HepG2 (cell line): ENCODE measurements around the gene TPGS1. TPM values are rescaled to one million over a fixed set of nuclear protein-coding genes. Genes with fewer than 3 reads are reported as not detected.

Experiments used
- ATF7 ChIP-seq, 2 experiments: fragments of 450-650 bp in 1 of 2; sonication (generic) in 1 of 2; formaldehyde crosslinking in 1 of 2; IDR thresholded peaks; 2 replicates each; pipeline versions ENCODE4 v1.4.0 to v1.6.1; 2016 to 2020; ENCODE audit warnings: antibody characterized with exemption in 1 of 2, mild to moderate bottlenecking in 1 of 2, missing genetic modification reagents in 1 of 2
- BRD4 ChIP-seq: sonication (generic); formaldehyde crosslinking; IDR thresholded peaks from 2 replicates; pipeline ENCODE4 v1.4.0; 2020; ENCODE audit warnings: missing genetic modification reagents
- CBFB ChIP-seq: sonication (generic); formaldehyde crosslinking; IDR thresholded peaks from 2 replicates; pipeline ENCODE4 v1.4.0; 2020; ENCODE audit warnings: missing genetic modification reagents
- HOXA3 ChIP-seq: sonication (generic); formaldehyde crosslinking; IDR thresholded peaks from 2 replicates; pipeline ENCODE4 v1.5.0; 2020; ENCODE audit warnings: missing genetic modification reagents
- IKZF1 ChIP-seq: fragments of 450-650 bp; IDR thresholded peaks from 2 replicates; pipeline ENCODE4 v1.7.1; 2016
- MEIS1 ChIP-seq: sonication (generic); formaldehyde crosslinking; IDR thresholded peaks from 2 replicates; pipeline ENCODE4 v1.9.0; 2021; ENCODE audit warnings: mild to moderate bottlenecking, missing genetic modification reagents, moderate library complexity, borderline replicate concordance
- NFIC ChIP-seq: IDR thresholded peaks from 2 replicates; pipeline ENCODE4 v1.6.1; 2012; ENCODE audit warnings: mild to moderate bottlenecking, low read length, inconsistent platforms
- PHF21A ChIP-seq: sonication (generic); formaldehyde crosslinking; IDR thresholded peaks from 2 replicates; pipeline ENCODE4 v1.5.0; 2020; ENCODE audit warnings: mild to moderate bottlenecking, missing genetic modification reagents
- RFX5 ChIP-seq: IDR thresholded peaks from 2 replicates; pipeline ENCODE4 v1.6.1; 2011; ENCODE audit warnings: low read depth, low read length, improper control_type of control experiment
- SNAPC2 ChIP-seq: sonication (generic); formaldehyde crosslinking; IDR thresholded peaks from 2 replicates; pipeline ENCODE4 v1.8.1; 2022; ENCODE audit warnings: mild to moderate bottlenecking, missing genetic modification reagents
- TP53 ChIP-seq: sonication (generic); formaldehyde crosslinking; conservative IDR thresholded peaks from 2 replicates; pipeline ENCODE4 v1.4.0; 2020; ENCODE audit warnings: missing genetic modification reagents
- ZEB1 ChIP-seq: IDR thresholded peaks from 2 replicates; pipeline ENCODE4 v1.6.1; 2012; ENCODE audit warnings: mild to moderate bottlenecking, low read depth, inconsistent platforms; ENCODE audit not compliant: insufficient replicate concordance
- ZFP62 ChIP-seq: sonication (generic); formaldehyde crosslinking; IDR thresholded peaks from 2 replicates; pipeline ENCODE4 v1.4.0; 2020; ENCODE audit warnings: missing genetic modification reagents
- ZMYM4 ChIP-seq: sonication (generic); formaldehyde crosslinking; IDR thresholded peaks from 2 replicates; pipeline ENCODE4 v1.8.1; 2023; ENCODE audit warnings: mild to moderate bottlenecking, missing genetic modification reagents
- ZNF160 ChIP-seq: sonication (generic); formaldehyde crosslinking; IDR thresholded peaks from 2 replicates; pipeline ENCODE4 v1.8.0; 2022; ENCODE audit warnings: mild to moderate bottlenecking, inconsistent platforms, missing genetic modification reagents
- ZNF225 ChIP-seq: sonication (generic); formaldehyde crosslinking; IDR thresholded peaks from 2 replicates; pipeline ENCODE4 v1.4.0; 2020; ENCODE audit warnings: mild to moderate bottlenecking, missing genetic modification reagents
- ZNF33A ChIP-seq: sonication (generic); formaldehyde crosslinking; IDR thresholded peaks from 2 replicates; pipeline ENCODE4 v1.5.1; 2020; ENCODE audit warnings: missing genetic modification reagents, mild to moderate bottlenecking, moderate library complexity, borderline replicate concordance
- ZNF460 ChIP-seq: sonication (generic); formaldehyde crosslinking; IDR thresholded peaks from 2 replicates; pipeline ENCODE4 v1.5.1; 2020; ENCODE audit warnings: missing genetic modification reagents, mild to moderate bottlenecking, borderline replicate concordance
- ZNF629 ChIP-seq: sonication (generic); formaldehyde crosslinking; conservative IDR thresholded peaks from 2 replicates; pipeline ENCODE4 v1.5.0; 2020; ENCODE audit warnings: missing genetic modification reagents
- ZNF660 ChIP-seq: sonication (generic); formaldehyde crosslinking; IDR thresholded peaks from 2 replicates; pipeline ENCODE4 v1.5.1; 2020; ENCODE audit warnings: mild to moderate bottlenecking, low read depth, missing genetic modification reagents, borderline replicate concordance
- polyA plus RNA-seq, 8 experiments: library from polyadenylated mRNA; depleted of rRNA in 3 of 8; stranded (reverse) in 7 of 8; unstranded in 1 of 8; fragments of >200 nt; fragmentation: Illumina TruSeq in 4 of 8; extraction: Trizol in 4 of 8; gene quantifications; 2 replicates each; pipeline versions ENCODE4 v1.2.1 to v1.2.3, GENCODE V29; 2011 to 2016; ENCODE audit warnings: low read depth in 4 of 8, missing spikeins in 1 of 8, mixed read lengths in 1 of 8; ENCODE audit not compliant: insufficient read depth in 1 of 8
- total RNA-seq, 5 experiments: library from RNA; depleted of rRNA; stranded (reverse); fragments of >200 nt; fragmentation: Illumina TruSeq; extraction: Trizol; gene quantifications; 2 replicates each; pipeline ENCODE4 v1.2.3, GENCODE V29; 2016; ENCODE audit warnings: low read depth in 1 of 5
- TF ChIP-seq, protein P1 (sequence below): sonication (generic); formaldehyde crosslinking; IDR thresholded peaks from 2 replicates; pipeline ENCODE4 v1.4.0; 2020; ENCODE audit warnings: missing genetic modification reagents
- TF ChIP-seq, protein P2 (sequence below): sonication (generic); formaldehyde crosslinking; IDR thresholded peaks from 2 replicates; pipeline ENCODE4 v1.8.1; 2023; ENCODE audit warnings: mild to moderate bottlenecking, inconsistent platforms, moderate library complexity, missing genetic modification reagents, borderline replicate concordance
- TF ChIP-seq, protein P3 (sequence below): sonication (generic); formaldehyde crosslinking; IDR thresholded peaks from 2 replicates; pipeline ENCODE4 v1.4.0; 2020; ENCODE audit warnings: missing genetic modification reagents, mild to moderate bottlenecking, borderline replicate concordance

Gene TPGS1
- total and polyA plus RNA-seq, 2 of the 13 experiments (the other 11 are each of a cell fraction or from before 2014, with no cell fraction given): 1.1 to 6.2 TPM

DNA sequence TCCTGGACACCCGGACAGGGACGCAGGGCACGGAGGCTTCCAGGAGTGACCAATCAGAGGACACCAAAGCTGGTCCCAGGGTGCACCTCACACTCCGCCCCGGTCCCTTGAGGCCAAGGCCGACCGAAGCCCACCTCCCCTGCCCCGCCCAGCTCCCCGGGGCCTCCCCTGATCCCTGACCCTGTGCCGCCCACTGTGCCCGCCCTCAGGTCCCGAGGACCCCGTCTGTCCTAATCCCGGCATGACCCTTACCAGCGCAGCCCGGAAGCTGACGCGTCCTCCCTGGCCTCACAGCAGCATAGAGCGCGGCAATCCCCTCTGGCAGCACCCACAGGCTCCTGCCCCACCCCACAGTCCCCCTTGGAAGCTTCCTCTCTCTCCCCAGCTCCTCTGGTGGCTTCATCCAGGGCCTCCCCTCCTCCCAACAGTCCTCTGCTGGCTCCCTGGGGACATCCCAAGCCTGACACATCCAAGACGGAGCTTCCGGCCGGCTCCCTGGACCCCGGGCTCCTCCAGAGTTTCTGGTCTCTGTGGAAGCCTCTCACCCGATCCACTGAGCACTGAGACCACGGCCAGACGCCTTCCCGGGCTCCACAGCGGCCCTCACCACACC is 16.9 kb downstream of the TPGS1 start (continued):
- TF ChIP-seq, protein P1, sequence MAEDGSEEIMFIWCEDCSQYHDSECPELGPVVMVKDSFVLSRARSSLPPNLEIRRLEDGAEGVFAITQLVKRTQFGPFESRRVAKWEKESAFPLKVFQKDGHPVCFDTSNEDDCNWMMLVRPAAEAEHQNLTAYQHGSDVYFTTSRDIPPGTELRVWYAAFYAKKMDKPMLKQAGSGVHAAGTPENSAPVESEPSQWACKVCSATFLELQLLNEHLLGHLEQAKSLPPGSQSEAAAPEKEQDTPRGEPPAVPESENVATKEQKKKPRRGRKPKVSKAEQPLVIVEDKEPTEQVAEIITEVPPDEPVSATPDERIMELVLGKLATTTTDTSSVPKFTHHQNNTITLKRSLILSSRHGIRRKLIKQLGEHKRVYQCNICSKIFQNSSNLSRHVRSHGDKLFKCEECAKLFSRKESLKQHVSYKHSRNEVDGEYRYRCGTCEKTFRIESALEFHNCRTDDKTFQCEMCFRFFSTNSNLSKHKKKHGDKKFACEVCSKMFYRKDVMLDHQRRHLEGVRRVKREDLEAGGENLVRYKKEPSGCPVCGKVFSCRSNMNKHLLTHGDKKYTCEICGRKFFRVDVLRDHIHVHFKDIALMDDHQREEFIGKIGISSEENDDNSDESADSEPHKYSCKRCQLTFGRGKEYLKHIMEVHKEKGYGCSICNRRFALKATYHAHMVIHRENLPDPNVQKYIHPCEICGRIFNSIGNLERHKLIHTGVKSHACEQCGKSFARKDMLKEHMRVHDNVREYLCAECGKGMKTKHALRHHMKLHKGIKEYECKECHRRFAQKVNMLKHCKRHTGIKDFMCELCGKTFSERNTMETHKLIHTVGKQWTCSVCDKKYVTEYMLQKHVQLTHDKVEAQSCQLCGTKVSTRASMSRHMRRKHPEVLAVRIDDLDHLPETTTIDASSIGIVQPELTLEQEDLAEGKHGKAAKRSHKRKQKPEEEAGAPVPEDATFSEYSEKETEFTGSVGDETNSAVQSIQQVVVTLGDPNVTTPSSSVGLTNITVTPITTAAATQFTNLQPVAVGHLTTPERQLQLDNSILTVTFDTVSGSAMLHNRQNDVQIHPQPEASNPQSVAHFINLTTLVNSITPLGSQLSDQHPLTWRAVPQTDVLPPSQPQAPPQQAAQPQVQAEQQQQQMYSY (CRISPR knock-in tag): 0 out of 2 replicates have a peak, but pooled peaks have one; percentile 28
- peak; percentile 19; the same call in 1 of the 2 replicates for TF ChIP-seq ZNF460 (CRISPR knock-in tag)
- peak; percentile 77; the same call in 1 of the 2 replicates for TF ChIP-seq ZNF160 (CRISPR knock-in tag)
- TF ChIP-seq ZFP62 (CRISPR knock-in tag): no peak
- peak; percentile 97 for TF ChIP-seq PHF21A (CRISPR knock-in tag)
- no peak for TF ChIP-seq ZEB1
- TF ChIP-seq TP53 (CRISPR knock-in tag): no peak
- peak; percentile 69; the same call in 1 of the 2 replicates for TF ChIP-seq CBFB (CRISPR knock-in tag)
- TF ChIP-seq ZNF660 (CRISPR knock-in tag): no peak
- TF ChIP-seq NFIC: no peak
- TF ChIP-seq, protein P2, sequence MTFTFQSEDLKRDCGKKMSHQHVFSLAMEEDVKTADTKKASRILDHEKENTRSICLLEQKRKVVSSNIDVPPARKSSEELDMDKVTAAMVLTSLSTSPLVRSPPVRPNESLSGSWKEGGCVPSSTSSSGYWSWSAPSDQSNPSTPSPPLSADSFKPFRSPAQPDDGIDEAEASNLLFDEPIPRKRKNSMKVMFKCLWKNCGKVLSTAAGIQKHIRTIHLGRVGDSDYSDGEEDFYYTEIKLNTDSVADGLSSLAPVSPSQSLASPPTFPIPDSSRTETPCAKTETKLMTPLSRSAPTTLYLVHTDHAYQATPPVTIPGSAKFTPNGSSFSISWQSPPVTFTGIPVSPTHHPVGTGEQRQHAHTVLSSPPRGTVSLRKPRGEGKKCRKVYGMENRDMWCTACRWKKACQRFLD: no peak
- TF ChIP-seq, protein P3, sequence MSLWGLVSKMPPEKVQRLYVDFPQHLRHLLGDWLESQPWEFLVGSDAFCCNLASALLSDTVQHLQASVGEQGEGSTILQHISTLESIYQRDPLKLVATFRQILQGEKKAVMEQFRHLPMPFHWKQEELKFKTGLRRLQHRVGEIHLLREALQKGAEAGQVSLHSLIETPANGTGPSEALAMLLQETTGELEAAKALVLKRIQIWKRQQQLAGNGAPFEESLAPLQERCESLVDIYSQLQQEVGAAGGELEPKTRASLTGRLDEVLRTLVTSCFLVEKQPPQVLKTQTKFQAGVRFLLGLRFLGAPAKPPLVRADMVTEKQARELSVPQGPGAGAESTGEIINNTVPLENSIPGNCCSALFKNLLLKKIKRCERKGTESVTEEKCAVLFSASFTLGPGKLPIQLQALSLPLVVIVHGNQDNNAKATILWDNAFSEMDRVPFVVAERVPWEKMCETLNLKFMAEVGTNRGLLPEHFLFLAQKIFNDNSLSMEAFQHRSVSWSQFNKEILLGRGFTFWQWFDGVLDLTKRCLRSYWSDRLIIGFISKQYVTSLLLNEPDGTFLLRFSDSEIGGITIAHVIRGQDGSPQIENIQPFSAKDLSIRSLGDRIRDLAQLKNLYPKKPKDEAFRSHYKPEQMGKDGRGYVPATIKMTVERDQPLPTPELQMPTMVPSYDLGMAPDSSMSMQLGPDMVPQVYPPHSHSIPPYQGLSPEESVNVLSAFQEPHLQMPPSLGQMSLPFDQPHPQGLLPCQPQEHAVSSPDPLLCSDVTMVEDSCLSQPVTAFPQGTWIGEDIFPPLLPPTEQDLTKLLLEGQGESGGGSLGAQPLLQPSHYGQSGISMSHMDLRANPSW (CRISPR knock-in tag): no peak
- peak; percentile 69; the same call in 1 of the 2 replicates for TF ChIP-seq BRD4 (CRISPR knock-in tag)
- peak; percentile 81; the same call in 1 of the 2 replicates for TF ChIP-seq ZMYM4 (CRISPR knock-in tag)
- TF ChIP-seq IKZF1: no peak
- TF ChIP-seq ATF7 (IDR thresholded peaks at IDR 0.05): no peak
- TF ChIP-seq ATF7 (CRISPR knock-in tag; IDR thresholded peaks at IDR 0.05): no peak
- no peak for TF ChIP-seq RFX5
- TF ChIP-seq MEIS1: peak; percentile 60; the same call in 1 of the 2 replicates
- no peak for TF ChIP-seq ZNF629 (CRISPR knock-in tag)
- peak; percentile 74; the same call in 1 of the 2 replicates for TF ChIP-seq ZNF225 (CRISPR knock-in tag)
- TF ChIP-seq SNAPC2: 0 out of 2 replicates have a peak, but pooled peaks have one; percentile 29
- TF ChIP-seq HOXA3 (CRISPR knock-in tag): peak; percentile 94
- no peak for TF ChIP-seq ZNF33A (CRISPR knock-in tag)
